GM23338 (cell line): Measurements from ENCODE around the gene MPRIP. TPM values are rescaled to one million over a fixed set of nuclear protein-coding genes. Genes with fewer than 3 reads are reported as not detected.

Experiments
- ATAC-seq: fragments of 200-7000 bp; cut with Tn5 transposase; 3 replicates; pipeline ENCODE4 v1.9.1; 2020
- DNase-seq: peaks from one replicate; pipeline ENCODE4 v3.0.0-alpha.2; 2015; ENCODE audit warnings: low spot score
- H2AFZ ChIP-seq: fragments of 200-600 bp; sonication (generic); 2 replicates; pipeline ENCODE4 v1.8.0; 2016; ENCODE audit warnings: antibody characterized with exemption, mild to moderate bottlenecking, moderate library complexity
- H3F3A ChIP-seq: fragments of 200-600 bp; sonication (generic); replicated peaks from 2 replicates; pipeline ENCODE4 v1.8.0; 2017; ENCODE audit warnings: antibody characterized with exemption, mixed run types, low read depth
- H3K27ac ChIP-seq: fragments of 200-600 bp; sonication (generic); 2 replicates; pipeline ENCODE4 v1.6.1; 2016; ENCODE audit warnings: low read depth
- H3K27me3 ChIP-seq: fragments of 200-600 bp; sonication (generic); 2 replicates; pipeline ENCODE4 v1.8.0; 2016; ENCODE audit warnings: mild to moderate bottlenecking, mixed run types, moderate library complexity; ENCODE audit not compliant: insufficient read depth
- H3K36me3 ChIP-seq: fragments of 200-600 bp; sonication (generic); 2 replicates; pipeline ENCODE4 v1.8.0; 2016; ENCODE audit warnings: mild to moderate bottlenecking; ENCODE audit not compliant: insufficient read depth
- H3K4me1 ChIP-seq: fragments of 200-600 bp; sonication (generic); 2 replicates; pipeline ENCODE4 v1.8.0; 2016; ENCODE audit warnings: mild to moderate bottlenecking, moderate library complexity; ENCODE audit not compliant: insufficient read depth
- H3K4me2 ChIP-seq: fragments of 200-600 bp; sonication (generic); 2 replicates; pipeline ENCODE4 v1.7.1; 2017; ENCODE audit warnings: mixed run types
- H3K4me3 ChIP-seq: fragments of 200-600 bp; sonication (generic); 2 replicates; pipeline ENCODE4 v1.6.1; 2016; ENCODE audit warnings: mixed run types
- H3K79me2 ChIP-seq: fragments of 200-600 bp; sonication (generic); replicated peaks from 2 replicates; pipeline ENCODE4 v1.8.0; 2017; ENCODE audit warnings: mild to moderate bottlenecking; ENCODE audit not compliant: insufficient read depth
- H3K9me2 ChIP-seq: fragments of 200-600 bp; sonication (generic); 2 replicates; pipeline ENCODE4 v1.8.0; 2017; ENCODE audit not compliant: insufficient read depth
- H4K20me1 ChIP-seq: fragments of 200-600 bp; sonication (generic); replicated peaks from 2 replicates; pipeline ENCODE4 v1.8.0; 2017; ENCODE audit warnings: mild to moderate bottlenecking; ENCODE audit not compliant: insufficient read depth
- H3K27ac Mint-ChIP-seq: 2 replicates; pipeline ENCODE4 v1.8.0; 2020; ENCODE audit warnings: inconsistent platforms, mild to moderate bottlenecking, moderate library complexity, mixed read lengths
- H3K27me3 Mint-ChIP-seq: 3 replicates; pipeline ENCODE4 v1.8.0; 2022; ENCODE audit warnings: low read depth, mild to moderate bottlenecking, moderate library complexity, mixed read lengths, inconsistent platforms; ENCODE audit not compliant: insufficient read depth, poor library complexity
- H3K36me3 Mint-ChIP-seq: 3 replicates; pipeline ENCODE4 v1.8.0; 2021; ENCODE audit warnings: low read depth, mild to moderate bottlenecking, inconsistent platforms, moderate library complexity, mixed read lengths
- H3K4me1 Mint-ChIP-seq: 3 replicates; pipeline ENCODE4 v1.8.0; 2020; ENCODE audit warnings: mild to moderate bottlenecking, inconsistent platforms, mixed read lengths
- H3K4me3 Mint-ChIP-seq: 3 replicates; pipeline ENCODE4 v1.8.0; 2021; ENCODE audit warnings: moderate library complexity, mild to moderate bottlenecking, inconsistent platforms, mixed read lengths
- H3K9me3 Mint-ChIP-seq: 3 replicates; pipeline ENCODE4 v1.8.0; 2020; ENCODE audit warnings: moderate library complexity, mild to moderate bottlenecking, inconsistent platforms, mixed read lengths
- CREB1 ChIP-seq: fragments of 250-450 bp; sonication (Bioruptor Pico); IDR thresholded peaks from 2 replicates; pipeline ENCODE4 v1.5.0; 2020; ENCODE audit warnings: low read depth, mild to moderate bottlenecking, moderate library complexity
- EZH2 ChIP-seq: fragments of 200-600 bp; sonication (generic); IDR thresholded peaks from one replicate; pipeline ENCODE4 v1.8.0; 2017; ENCODE audit warnings: antibody characterized with exemption, mild to moderate bottlenecking, low read depth; ENCODE audit not compliant: unreplicated experiment
- EZH2phosphoT487 ChIP-seq: fragments of 200-600 bp; sonication (generic); IDR thresholded peaks from one replicate; pipeline ENCODE4 v1.8.1; 2018; ENCODE audit warnings: antibody characterized with exemption; ENCODE audit not compliant: unreplicated experiment
- JUNB ChIP-seq: IDR thresholded peaks from one replicate; pipeline ENCODE4 v1.6.1; 2016; ENCODE audit warnings: antibody characterized with exemption; ENCODE audit not compliant: unreplicated experiment
- NANOG ChIP-seq: IDR thresholded peaks from 2 replicates; pipeline ENCODE4 v1.6.1; 2016; ENCODE audit warnings: antibody characterized with exemption, borderline replicate concordance
- POLR2AphosphoS5 ChIP-seq: IDR thresholded peaks from 2 replicates; pipeline ENCODE4 v1.6.1; 2016; ENCODE audit warnings: antibody characterized with exemption, low read depth
- STAT1 ChIP-seq: IDR thresholded peaks from one replicate; pipeline ENCODE4 v1.6.1; 2016; ENCODE audit warnings: antibody characterized with exemption; ENCODE audit not compliant: unreplicated experiment
- ZNF114 ChIP-seq: fragments of 250-450 bp; sonication (Bioruptor Pico); IDR thresholded peaks from 2 replicates; pipeline ENCODE4 v1.5.0; 2020; ENCODE audit warnings: mild to moderate bottlenecking, moderate library complexity
- ZNF331 ChIP-seq: fragments of 250-450 bp; sonication (Bioruptor Pico); IDR thresholded peaks from 2 replicates; pipeline ENCODE4 v1.5.0; 2020; ENCODE audit warnings: low read depth, mild to moderate bottlenecking, moderate library complexity
- polyA plus RNA-seq: library from polyadenylated mRNA; unstranded; fragments of >200 nt; fragmentation: Nextera tagmentation; extraction: Ambion mirVana; gene quantifications from 2 replicates; pipeline ENCODE4 v1.2.1, GENCODE V29; 2016
- total RNA-seq: library from RNA; depleted of rRNA; stranded (reverse); fragments of >200 nt; shearing (Covaris generic); gene quantifications from 2 replicates; pipeline ENCODE4 v1.2.3, GENCODE V29; 2014
- TF ChIP-seq, protein P1 (sequence below), 2 experiments: fragments of 200-600 bp in 1 of 2; sonication (generic) in 1 of 2; conservative IDR thresholded peaks; 2 replicates each; pipeline versions ENCODE4 v1.5.1 to v1.6.1; 2016 to 2017; ENCODE audit warnings: antibody characterized with exemption in 2 of 2, low read depth in 2 of 2, mild to moderate bottlenecking in 2 of 2, moderate library complexity in 1 of 2
- TF ChIP-seq, protein P2 (sequence below): IDR thresholded peaks from 2 replicates; pipeline ENCODE4 v1.6.1; 2016; ENCODE audit warnings: antibody characterized with exemption
- TF ChIP-seq, protein P3 (sequence below): IDR thresholded peaks from one replicate; pipeline ENCODE4 v1.6.1; 2018; ENCODE audit warnings: antibody characterized with exemption; ENCODE audit not compliant: unreplicated experiment

Gene MPRIP
- total and polyA plus RNA-seq, 2 experiments from 2014 or later, result 39.3 to 113 TPM

DNA sequence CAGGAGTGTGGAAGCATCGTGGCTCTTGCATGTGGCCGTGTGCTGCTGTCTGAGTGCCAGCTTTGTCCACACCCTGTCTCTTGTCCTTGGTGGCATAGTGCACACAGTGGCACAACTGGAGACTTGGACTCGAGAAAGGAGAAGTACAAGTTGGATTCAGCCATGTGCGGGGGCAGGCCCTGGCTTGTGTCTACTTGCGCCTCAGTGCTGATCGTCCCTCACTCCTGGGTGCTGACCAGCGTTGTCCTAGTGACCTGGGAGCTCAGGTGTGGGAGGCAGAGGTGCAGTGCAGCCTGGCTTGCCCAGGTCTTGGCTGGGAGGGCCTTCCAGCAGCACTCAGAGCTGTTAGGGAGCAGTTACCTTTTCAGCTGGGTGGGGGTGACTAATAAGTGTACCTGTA, 20.6 kb downstream of the MPRIP start (continued):
- TF ChIP-seq, protein P1, sequence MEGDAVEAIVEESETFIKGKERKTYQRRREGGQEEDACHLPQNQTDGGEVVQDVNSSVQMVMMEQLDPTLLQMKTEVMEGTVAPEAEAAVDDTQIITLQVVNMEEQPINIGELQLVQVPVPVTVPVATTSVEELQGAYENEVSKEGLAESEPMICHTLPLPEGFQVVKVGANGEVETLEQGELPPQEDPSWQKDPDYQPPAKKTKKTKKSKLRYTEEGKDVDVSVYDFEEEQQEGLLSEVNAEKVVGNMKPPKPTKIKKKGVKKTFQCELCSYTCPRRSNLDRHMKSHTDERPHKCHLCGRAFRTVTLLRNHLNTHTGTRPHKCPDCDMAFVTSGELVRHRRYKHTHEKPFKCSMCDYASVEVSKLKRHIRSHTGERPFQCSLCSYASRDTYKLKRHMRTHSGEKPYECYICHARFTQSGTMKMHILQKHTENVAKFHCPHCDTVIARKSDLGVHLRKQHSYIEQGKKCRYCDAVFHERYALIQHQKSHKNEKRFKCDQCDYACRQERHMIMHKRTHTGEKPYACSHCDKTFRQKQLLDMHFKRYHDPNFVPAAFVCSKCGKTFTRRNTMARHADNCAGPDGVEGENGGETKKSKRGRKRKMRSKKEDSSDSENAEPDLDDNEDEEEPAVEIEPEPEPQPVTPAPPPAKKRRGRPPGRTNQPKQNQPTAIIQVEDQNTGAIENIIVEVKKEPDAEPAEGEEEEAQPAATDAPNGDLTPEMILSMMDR (conservative IDR thresholded peaks at IDR 0.05; ENCODE audit: low read depth in 2 of 2), result no peak
- no peak for TF ChIP-seq STAT1
- TF ChIP-seq EZH2, result no peak
- no peak for TF ChIP-seq JUNB
- TF ChIP-seq, protein P2, sequence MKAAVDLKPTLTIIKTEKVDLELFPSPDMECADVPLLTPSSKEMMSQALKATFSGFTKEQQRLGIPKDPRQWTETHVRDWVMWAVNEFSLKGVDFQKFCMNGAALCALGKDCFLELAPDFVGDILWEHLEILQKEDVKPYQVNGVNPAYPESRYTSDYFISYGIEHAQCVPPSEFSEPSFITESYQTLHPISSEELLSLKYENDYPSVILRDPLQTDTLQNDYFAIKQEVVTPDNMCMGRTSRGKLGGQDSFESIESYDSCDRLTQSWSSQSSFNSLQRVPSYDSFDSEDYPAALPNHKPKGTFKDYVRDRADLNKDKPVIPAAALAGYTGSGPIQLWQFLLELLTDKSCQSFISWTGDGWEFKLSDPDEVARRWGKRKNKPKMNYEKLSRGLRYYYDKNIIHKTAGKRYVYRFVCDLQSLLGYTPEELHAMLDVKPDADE, result no peak
- no peak for TF ChIP-seq EZH2phosphoT487
- TF ChIP-seq, protein P3, sequence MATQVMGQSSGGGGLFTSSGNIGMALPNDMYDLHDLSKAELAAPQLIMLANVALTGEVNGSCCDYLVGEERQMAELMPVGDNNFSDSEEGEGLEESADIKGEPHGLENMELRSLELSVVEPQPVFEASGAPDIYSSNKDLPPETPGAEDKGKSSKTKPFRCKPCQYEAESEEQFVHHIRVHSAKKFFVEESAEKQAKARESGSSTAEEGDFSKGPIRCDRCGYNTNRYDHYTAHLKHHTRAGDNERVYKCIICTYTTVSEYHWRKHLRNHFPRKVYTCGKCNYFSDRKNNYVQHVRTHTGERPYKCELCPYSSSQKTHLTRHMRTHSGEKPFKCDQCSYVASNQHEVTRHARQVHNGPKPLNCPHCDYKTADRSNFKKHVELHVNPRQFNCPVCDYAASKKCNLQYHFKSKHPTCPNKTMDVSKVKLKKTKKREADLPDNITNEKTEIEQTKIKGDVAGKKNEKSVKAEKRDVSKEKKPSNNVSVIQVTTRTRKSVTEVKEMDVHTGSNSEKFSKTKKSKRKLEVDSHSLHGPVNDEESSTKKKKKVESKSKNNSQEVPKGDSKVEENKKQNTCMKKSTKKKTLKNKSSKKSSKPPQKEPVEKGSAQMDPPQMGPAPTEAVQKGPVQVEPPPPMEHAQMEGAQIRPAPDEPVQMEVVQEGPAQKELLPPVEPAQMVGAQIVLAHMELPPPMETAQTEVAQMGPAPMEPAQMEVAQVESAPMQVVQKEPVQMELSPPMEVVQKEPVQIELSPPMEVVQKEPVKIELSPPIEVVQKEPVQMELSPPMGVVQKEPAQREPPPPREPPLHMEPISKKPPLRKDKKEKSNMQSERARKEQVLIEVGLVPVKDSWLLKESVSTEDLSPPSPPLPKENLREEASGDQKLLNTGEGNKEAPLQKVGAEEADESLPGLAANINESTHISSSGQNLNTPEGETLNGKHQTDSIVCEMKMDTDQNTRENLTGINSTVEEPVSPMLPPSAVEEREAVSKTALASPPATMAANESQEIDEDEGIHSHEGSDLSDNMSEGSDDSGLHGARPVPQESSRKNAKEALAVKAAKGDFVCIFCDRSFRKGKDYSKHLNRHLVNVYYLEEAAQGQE, result no peak

DNA sequence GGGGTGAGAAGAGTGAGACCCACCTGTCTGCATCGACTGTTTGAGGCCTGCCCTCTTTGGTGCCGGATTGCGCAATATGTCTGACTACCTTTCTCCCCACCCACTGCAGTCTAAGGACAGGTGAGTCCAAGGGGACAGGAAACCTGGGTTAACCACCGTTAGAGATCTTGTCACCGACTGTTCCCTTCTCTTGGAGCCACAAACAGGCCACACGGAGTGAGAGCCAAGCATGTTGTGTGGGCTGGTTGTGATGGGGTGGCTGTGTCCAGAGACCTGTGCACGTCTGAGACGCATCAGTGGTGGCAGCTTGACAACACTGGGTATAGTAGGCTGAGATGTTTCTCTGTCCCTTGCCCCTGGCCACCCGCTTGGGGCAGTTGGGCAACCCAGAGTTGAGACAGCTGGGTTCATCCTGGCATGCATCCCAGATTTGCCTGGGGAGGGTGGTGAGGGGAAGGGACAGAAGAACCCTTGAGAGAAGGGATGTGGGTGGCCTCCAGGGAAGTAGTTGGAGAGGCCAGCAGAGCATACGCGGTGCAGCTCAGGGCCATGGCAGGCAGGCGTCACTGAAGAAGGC, 21.4 kb downstream of the MPRIP start:
- H3K36me3 Mint-ChIP-seq, result no peaks in the 10 kb centered on the region
- Histone ChIP-seq H2AFZ (no peak overlapping the region), H3K4me2 (no peak overlapping the region), H3K79me2 (peaks cover 93% of the 10 kb centered on the region), H4K20me1 (peaks cover 13% of the 10 kb centered on the region; the same call in 1 of the 2 replicates), H3K27ac (no peak overlapping the region), H3F3A (no peaks in the 10 kb centered on the region), H3K27me3 (no peaks in the 10 kb centered on the region), H3K9me2 (no peaks in the 10 kb centered on the region), H3K4me1 (0 out of 2 replicates have a peak, but pooled peaks cover 7% of the 10 kb centered on the region), H3K36me3 (no peaks in the 10 kb centered on the region), H3K4me3 (no peak overlapping the region)
- H3K4me1 Mint-ChIP-seq, result peaks cover 4% of the 10 kb centered on the region
- H3K27ac Mint-ChIP-seq, result no peak overlapping the region; the same call in 1 of the 2 replicates
- ATAC-seq (no peak), DNase-seq (no peak)
- no peak overlapping the region for H3K4me3 Mint-ChIP-seq
- H3K27me3 Mint-ChIP-seq, result no peaks in the 10 kb centered on the region
- H3K9me3 Mint-ChIP-seq, result no peaks in the 10 kb centered on the region
- TF ChIP-seq, protein P1 (conservative IDR thresholded peaks at IDR 0.05; ENCODE audit: low read depth in 2 of 2), result no peak
- TF ChIP-seq ZNF114 (CRISPR knock-in tag) (no peak), STAT1 (no peak), NANOG (no peak), EZH2 (no peak), JUNB (no peak), POLR2AphosphoS5 (no peak), EZH2phosphoT487 (no peak), ZNF331 (no peak), CREB1 (no peak)
- TF ChIP-seq, protein P3, result no peak
